ENCODE measurements around the gene CDS2. TPM values are rescaled to one million over a fixed set of nuclear protein-coding genes. Genes with fewer than 3 reads are reported as not detected.

Gene CDS2
- total and polyA plus RNA-seq, 2 of the 13 experiments (the other 11 are each of a cell fraction or from before 2014, with no cell fraction given): 81.3 to 153 TPM

DNA sequence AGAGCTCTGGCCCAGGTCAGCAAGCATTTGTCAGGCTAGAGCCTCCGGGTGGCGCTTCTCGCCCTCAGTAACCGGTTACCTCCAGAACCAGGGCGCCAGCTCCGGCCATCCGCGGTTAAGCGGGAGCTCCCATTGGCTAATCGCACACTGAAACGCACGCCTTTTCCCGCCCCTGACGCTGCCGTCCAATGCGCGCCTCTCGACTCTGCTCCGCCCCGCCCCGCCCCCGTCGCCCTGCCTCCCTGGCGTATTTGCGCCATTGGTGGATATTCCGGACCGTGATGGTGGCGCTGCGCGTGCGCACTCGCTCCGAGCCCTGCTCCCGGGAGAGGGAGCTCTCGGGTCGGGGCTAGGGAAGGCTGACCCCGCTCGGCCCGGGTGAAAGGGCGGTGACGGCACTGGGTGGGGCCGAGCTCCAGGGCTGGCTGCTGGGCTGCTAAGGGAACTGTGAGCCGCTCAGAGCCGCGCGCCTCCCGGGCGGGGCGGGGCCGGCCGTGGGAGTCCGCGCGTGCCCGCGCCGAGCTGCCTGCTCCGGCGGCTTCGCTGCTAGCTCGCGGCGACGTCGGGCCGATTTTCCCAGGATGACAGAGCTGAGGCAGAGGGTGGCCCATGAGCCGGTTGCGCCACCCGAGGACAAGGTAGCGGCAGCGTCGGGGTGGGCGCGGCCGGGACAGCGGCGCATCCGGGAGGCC is at the start of gene CDS2 (continued):
- TF ChIP-seq, protein P1, sequence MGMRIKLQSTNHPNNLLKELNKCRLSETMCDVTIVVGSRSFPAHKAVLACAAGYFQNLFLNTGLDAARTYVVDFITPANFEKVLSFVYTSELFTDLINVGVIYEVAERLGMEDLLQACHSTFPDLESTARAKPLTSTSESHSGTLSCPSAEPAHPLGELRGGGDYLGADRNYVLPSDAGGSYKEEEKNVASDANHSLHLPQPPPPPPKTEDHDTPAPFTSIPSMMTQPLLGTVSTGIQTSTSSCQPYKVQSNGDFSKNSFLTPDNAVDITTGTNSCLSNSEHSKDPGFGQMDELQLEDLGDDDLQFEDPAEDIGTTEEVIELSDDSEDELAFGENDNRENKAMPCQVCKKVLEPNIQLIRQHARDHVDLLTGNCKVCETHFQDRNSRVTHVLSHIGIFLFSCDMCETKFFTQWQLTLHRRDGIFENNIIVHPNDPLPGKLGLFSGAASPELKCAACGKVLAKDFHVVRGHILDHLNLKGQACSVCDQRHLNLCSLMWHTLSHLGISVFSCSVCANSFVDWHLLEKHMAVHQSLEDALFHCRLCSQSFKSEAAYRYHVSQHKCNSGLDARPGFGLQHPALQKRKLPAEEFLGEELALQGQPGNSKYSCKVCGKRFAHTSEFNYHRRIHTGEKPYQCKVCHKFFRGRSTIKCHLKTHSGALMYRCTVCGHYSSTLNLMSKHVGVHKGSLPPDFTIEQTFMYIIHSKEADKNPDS (CRISPR knock-in tag; IDR thresholded peaks at IDR 0.05): 0 out of 2 replicates have a peak, but pooled peaks have one; percentile 54
- TF ChIP-seq ZNF496 (CRISPR knock-in tag; IDR thresholded peaks at IDR 0.05; ENCODE audit: insufficient replicate concordance) (no peak), ZBTB7A (CRISPR knock-in tag; IDR thresholded peaks at IDR 0.05) (no peak), ZBTB40 (IDR thresholded peaks at IDR 0.05) (no peak), ZBTB40 (CRISPR knock-in tag; IDR thresholded peaks at IDR 0.05) (no peak; the same call in 1 of the 2 replicates), BCLAF1 (IDR thresholded peaks at IDR 0.05) (no peak), ZSCAN25 (CRISPR knock-in tag; IDR thresholded peaks at IDR 0.05) (peak; percentile 66), ZBTB21 (CRISPR knock-in tag; IDR thresholded peaks at IDR 0.05) (peak; percentile 8; the same call in 1 of the 2 replicates), ZNF205 (CRISPR knock-in tag; IDR thresholded peaks at IDR 0.05) (peak; percentile 77), ZBTB38 (CRISPR knock-in tag; IDR thresholded peaks at IDR 0.05) (peak; percentile 82), ZZZ3 (CRISPR knock-in tag; IDR thresholded peaks at IDR 0.05; ENCODE audit: borderline replicate concordance) (no peak; the same call in 1 of the 2 replicates), ZNF570 (CRISPR knock-in tag; IDR thresholded peaks at IDR 0.05; ENCODE audit: borderline replicate concordance) (no peak)
- TF ChIP-seq, protein P2, sequence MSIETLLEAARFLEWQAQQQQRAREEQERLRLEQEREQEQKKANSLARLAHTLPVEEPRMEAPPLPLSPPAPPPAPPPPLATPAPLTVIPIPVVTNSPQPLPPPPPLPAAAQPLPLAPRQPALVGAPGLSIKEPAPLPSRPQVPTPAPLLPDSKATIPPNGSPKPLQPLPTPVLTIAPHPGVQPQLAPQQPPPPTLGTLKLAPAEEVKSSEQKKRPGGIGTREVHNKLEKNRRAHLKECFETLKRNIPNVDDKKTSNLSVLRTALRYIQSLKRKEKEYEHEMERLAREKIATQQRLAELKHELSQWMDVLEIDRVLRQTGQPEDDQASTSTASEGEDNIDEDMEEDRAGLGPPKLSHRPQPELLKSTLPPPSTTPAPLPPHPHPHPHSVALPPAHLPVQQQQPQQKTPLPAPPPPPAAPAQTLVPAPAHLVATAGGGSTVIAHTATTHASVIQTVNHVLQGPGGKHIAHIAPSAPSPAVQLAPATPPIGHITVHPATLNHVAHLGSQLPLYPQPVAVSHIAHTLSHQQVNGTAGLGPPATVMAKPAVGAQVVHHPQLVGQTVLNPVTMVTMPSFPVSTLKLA (IDR thresholded peaks at IDR 0.05): peak; percentile 52; the same call in 1 of the 2 replicates

All from HepG2 (cell line).